ENCODE measurements around the gene PLAC1. TPM values are rescaled to one million over a fixed set of nuclear protein-coding genes. Genes with fewer than 3 reads are reported as not detected.

Gene PLAC1
- total RNA-seq, 1 experiment from 2014 or later: 0.76 TPM

- DNase-seq: no peak
- H3K4me3 ChIP-seq (ENCODE audit: insufficient read depth, low read depth, low read length): no peak overlapping the region
- no peaks in the 10 kb centered on the region for H3K27me3 ChIP-seq (ENCODE audit: control insufficient read depth, insufficient read depth, low read length)
- no peaks in the 10 kb centered on the region for H3K36me3 ChIP-seq (replicated peaks; ENCODE audit: control insufficient read depth, insufficient read depth, low read length)
Measured at GRCh38 chrX:134603806-134604700, 54.2 kb downstream of the PLAC1 start.

GRCh38 chrX:134602410-134602809, 55.9 kb downstream of the PLAC1 start:
- Histone ChIP-seq H3K36me3 (replicated peaks; ENCODE audit: control insufficient read depth, insufficient read depth, low read length) (no peaks in the 10 kb centered on the region), H3K4me3 (ENCODE audit: insufficient read depth, low read depth, low read length) (no peak overlapping the region), H3K27me3 (ENCODE audit: control insufficient read depth, insufficient read depth, low read length) (no peaks in the 10 kb centered on the region)
- no peak for DNase-seq

DNA sequence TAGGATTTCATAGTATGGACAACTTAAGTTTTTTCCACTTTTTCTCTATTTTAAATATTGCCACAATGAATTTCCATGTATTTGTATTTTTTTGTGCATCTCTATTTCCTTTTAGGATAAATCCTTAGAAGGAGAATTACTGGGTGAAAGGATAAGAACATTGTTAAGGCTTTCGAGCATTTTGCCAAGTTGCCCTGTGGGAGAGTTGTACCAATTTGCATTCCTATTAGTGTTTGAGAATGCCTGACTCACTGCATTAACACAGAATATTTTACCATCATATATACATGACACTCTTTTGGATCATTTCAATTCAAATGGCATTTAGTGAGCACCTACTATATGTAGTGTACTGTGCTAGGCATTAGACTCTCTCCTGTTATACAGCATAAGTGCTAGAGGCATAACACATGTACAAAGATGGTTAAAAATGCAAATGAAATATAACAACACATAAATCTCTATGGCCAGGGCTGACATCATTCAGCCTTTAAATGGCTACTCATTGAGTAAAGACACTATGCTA, 57.0 kb downstream of the PLAC1 start:
- Histone ChIP-seq H3K36me3 (replicated peaks; ENCODE audit: control insufficient read depth, insufficient read depth, low read length) (no peaks in the 10 kb centered on the region), H3K4me3 (ENCODE audit: insufficient read depth, low read depth, low read length) (no peak overlapping the region), H3K27me3 (ENCODE audit: control insufficient read depth, insufficient read depth, low read length) (no peaks in the 10 kb centered on the region)
- no peak for DNase-seq

DNA sequence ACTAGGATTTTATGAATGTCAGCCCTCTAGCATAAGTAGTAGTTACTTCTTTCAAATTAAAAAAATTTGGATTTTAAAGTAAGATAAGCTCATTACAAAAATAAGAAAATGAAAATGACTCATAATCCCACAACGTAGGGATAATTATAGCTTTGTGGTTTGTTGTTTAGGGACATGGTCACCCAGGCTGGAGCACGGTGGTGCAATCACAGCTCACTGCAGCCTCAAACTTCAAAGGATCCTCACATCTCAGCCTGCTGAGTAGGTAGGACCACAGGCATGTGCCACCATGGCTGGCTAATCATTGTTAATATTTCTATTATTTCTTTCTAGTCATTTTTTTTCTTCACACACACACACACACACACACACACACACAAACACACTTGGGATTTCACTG, 57.6 kb downstream of the PLAC1 start:
- no peaks in the 10 kb centered on the region for H3K36me3 ChIP-seq (replicated peaks; ENCODE audit: control insufficient read depth, insufficient read depth, low read length)
- H3K27me3 ChIP-seq (ENCODE audit: control insufficient read depth, insufficient read depth, low read length): no peaks in the 10 kb centered on the region
- no peak overlapping the region for H3K4me3 ChIP-seq (ENCODE audit: insufficient read depth, low read depth, low read length)
- DNase-seq: no peak

DNA sequence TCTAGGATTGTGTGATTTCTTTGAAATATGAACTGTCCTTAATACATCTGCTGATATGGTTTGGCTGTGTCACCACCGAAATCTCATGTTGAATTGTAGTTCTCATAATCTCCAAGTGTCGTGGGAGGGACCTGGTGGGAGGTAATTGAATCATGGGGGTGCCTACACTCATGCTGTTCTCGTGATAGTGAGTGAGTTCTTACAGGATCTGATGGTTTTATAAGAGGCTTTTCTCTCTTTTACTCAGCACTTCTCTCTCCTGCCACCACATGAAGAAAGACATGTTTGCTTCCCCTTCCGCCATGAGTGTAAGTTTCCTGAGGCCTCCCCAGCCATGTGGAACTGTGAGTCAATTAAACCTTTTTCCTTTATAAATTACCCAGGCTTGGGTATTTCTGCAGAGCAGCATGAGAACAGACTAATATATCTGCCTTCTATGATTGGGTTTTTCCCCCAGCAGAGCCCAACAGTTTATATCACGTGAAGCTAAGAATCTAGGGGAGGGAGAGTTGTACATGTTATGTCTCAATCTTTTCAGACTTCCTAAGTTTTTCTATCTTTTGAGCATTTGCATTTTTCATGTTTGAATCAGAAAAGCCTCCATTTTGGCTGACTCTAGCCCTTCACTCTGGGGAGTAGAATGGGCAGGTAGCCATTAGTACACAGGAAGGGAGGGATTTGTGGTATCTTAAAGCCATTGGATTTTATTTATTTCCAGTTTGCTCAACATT, 58.9 kb downstream of the PLAC1 start:
- Histone ChIP-seq H3K4me3 (ENCODE audit: insufficient read depth, low read depth, low read length) (no peak overlapping the region), H3K27me3 (ENCODE audit: control insufficient read depth, insufficient read depth, low read length) (no peaks in the 10 kb centered on the region), H3K36me3 (replicated peaks; ENCODE audit: control insufficient read depth, insufficient read depth, low read length) (no peaks in the 10 kb centered on the region)
- DNase-seq: no peak

- no peaks in the 10 kb centered on the region for H3K27me3 ChIP-seq (ENCODE audit: control insufficient read depth, insufficient read depth, low read length)
- no peak for DNase-seq
- no peak overlapping the region for H3K4me3 ChIP-seq (ENCODE audit: insufficient read depth, low read depth, low read length)
- H3K36me3 ChIP-seq (replicated peaks; ENCODE audit: control insufficient read depth, insufficient read depth, low read length): no peaks in the 10 kb centered on the region
Measured at GRCh38 chrX:134592303-134592702, 66.0 kb downstream of the PLAC1 start.

DNA sequence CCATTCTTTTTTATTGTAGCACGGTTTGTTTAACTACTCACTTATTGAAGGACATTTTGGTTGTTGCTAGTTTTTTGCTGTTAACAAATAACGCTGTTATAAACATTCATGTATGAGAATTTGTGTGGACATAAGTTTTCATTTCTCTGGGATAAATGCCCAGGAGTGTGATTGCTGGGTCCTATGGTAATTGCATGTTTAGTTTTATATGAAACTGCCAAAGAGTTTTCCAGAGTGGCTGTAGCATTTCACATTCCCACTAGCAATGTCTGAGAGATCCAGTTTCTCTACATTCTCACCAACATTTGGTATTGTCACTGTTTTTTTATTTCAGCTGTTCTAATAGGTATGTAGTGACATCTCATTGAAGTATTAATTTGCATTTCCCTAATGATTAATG, 66.8 kb downstream of the PLAC1 start:
- Histone ChIP-seq H3K27me3 (ENCODE audit: control insufficient read depth, insufficient read depth, low read length) (no peaks in the 10 kb centered on the region), H3K4me3 (ENCODE audit: insufficient read depth, low read depth, low read length) (no peak overlapping the region), H3K36me3 (replicated peaks; ENCODE audit: control insufficient read depth, insufficient read depth, low read length) (no peaks in the 10 kb centered on the region)
- no peak for DNase-seq

GRCh38 chrX:134588806-134589205, 69.5 kb downstream of the PLAC1 start:
- DNase-seq: no peak
- H3K4me3 ChIP-seq (ENCODE audit: insufficient read depth, low read depth, low read length): no peak overlapping the region
- H3K36me3 ChIP-seq (replicated peaks; ENCODE audit: control insufficient read depth, insufficient read depth, low read length): no peaks in the 10 kb centered on the region
- no peaks in the 10 kb centered on the region for H3K27me3 ChIP-seq (ENCODE audit: control insufficient read depth, insufficient read depth, low read length)

- Histone ChIP-seq H3K4me3 (ENCODE audit: insufficient read depth, low read depth, low read length) (no peak overlapping the region), H3K27me3 (ENCODE audit: control insufficient read depth, insufficient read depth, low read length) (no peaks in the 10 kb centered on the region), H3K36me3 (replicated peaks; ENCODE audit: control insufficient read depth, insufficient read depth, low read length) (no peaks in the 10 kb centered on the region)
- no peak for DNase-seq
Measured at GRCh38 chrX:134580907-134581306, 77.4 kb downstream of the PLAC1 start.

- no peaks in the 10 kb centered on the region for H3K36me3 ChIP-seq (replicated peaks; ENCODE audit: control insufficient read depth, insufficient read depth, low read length)
- no peaks in the 10 kb centered on the region; the same call in 1 of the 2 replicates for H3K27me3 ChIP-seq (ENCODE audit: control insufficient read depth, insufficient read depth, low read length)
- H3K4me3 ChIP-seq (ENCODE audit: insufficient read depth, low read depth, low read length): no peak overlapping the region
- no peak for DNase-seq
Measured at GRCh38 chrX:134573683-134574035, 84.6 kb downstream of the PLAC1 start.

DNA sequence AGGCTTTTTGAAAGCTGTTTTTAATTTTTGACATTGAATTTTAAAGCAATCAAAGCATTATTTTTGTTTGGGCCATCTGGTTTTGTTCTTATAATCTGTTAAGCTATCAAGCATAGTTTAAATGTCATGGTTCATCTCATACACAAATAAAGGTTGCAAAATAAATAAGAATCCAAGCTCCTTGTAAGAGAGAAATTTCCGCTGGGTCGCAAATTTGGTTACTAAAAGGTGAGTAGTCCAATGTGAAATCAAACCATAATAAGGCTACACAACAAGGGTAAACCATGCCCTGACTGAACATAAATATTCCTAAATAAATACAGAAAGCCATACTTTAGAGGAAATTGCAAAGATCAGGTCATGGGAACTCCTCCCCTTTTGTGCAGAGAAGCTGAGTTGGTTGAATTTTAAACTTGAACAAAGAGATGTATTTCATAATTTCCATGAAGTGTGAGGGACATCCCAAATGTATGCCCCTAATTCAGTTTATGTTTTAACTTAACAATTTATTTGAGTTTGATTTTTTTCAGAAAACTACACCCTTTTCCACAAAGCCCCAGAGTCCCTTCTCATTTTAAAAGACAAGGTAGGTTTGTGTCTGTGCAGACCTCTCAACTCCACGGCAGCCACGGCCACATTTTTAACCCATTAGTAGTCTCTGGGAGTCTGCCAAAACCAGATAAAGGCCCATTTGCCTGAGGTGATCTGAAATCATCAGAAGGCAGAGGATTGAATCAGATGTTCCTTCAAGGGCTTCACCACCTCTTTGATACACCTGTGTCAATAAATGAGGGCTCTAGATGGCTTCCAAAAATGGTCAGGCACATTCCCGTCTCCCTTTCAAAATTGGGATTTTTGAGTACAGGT, 85.2 kb downstream of the PLAC1 start:
- no peaks in the 10 kb centered on the region for H3K36me3 ChIP-seq (replicated peaks; ENCODE audit: control insufficient read depth, insufficient read depth, low read length)
- no peaks in the 10 kb centered on the region; the same call in 1 of the 2 replicates for H3K27me3 ChIP-seq (ENCODE audit: control insufficient read depth, insufficient read depth, low read length)
- no peak overlapping the region for H3K4me3 ChIP-seq (ENCODE audit: insufficient read depth, low read depth, low read length)
- no peak for DNase-seq

- Histone ChIP-seq H3K27me3 (ENCODE audit: control insufficient read depth, insufficient read depth, low read length) (no peaks in the 10 kb centered on the region; the same call in 1 of the 2 replicates), H3K4me3 (ENCODE audit: insufficient read depth, low read depth, low read length) (no peak overlapping the region), H3K36me3 (replicated peaks; ENCODE audit: control insufficient read depth, insufficient read depth, low read length) (no peaks in the 10 kb centered on the region)
- DNase-seq: no peak
Measured at GRCh38 chrX:134571796-134572195, 86.5 kb downstream of the PLAC1 start.

- no peak overlapping the region for H3K4me3 ChIP-seq (ENCODE audit: insufficient read depth, low read depth, low read length)
- no peaks in the 10 kb centered on the region for H3K36me3 ChIP-seq (replicated peaks; ENCODE audit: control insufficient read depth, insufficient read depth, low read length)
- no peak for DNase-seq
- H3K27me3 ChIP-seq (ENCODE audit: control insufficient read depth, insufficient read depth, low read length): no peaks in the 10 kb centered on the region; the same call in 1 of the 2 replicates
Measured at GRCh38 chrX:134570899-134571298, 87.4 kb downstream of the PLAC1 start.

GRCh38 chrX:134570509-134570846, 87.8 kb downstream of the PLAC1 start:
- H3K36me3 ChIP-seq (replicated peaks; ENCODE audit: control insufficient read depth, insufficient read depth, low read length): no peaks in the 10 kb centered on the region
- DNase-seq: no peak
- H3K27me3 ChIP-seq (ENCODE audit: control insufficient read depth, insufficient read depth, low read length): no peaks in the 10 kb centered on the region; the same call in 1 of the 2 replicates
- H3K4me3 ChIP-seq (ENCODE audit: insufficient read depth, low read depth, low read length): no peak overlapping the region

Data from H7 (cell line).